Measurements from ENCODE around the gene SPTLC2. TPM values are rescaled to one million over a fixed set of nuclear protein-coding genes. Genes with fewer than 3 reads are reported as not detected.

SPTLC2 gene
- total and polyA plus RNA-seq, 2 of the 8 experiments (the other 6 are each of a cell fraction or from before 2014, with no cell fraction given), result 8.9 to 35.1 TPM

GRCh38 chr14:77579065-77579464, 37.4 kb downstream of the SPTLC2 start (continued):
- no peak for TF ChIP-seq CHD7 (IDR thresholded peaks at IDR 0.05; ENCODE audit: insufficient replicate concordance, low read length)
- no peak for TF ChIP-seq TAF1 (IDR thresholded peaks at IDR 0.05; ENCODE audit: low read depth, low read length)
